C4-2B (cell line): ENCODE results near the gene FAM83F.

Experiments
- CTCF ChIP-seq: fragments of 450-650 bp; conservative IDR thresholded peaks from 2 replicates; pipeline ENCODE4 v1.5.1; 2017; ENCODE audit warnings: mild to moderate bottlenecking
- ZFX ChIP-seq: fragments of 450-650 bp; IDR thresholded peaks from 2 replicates; pipeline ENCODE4 v1.6.1; 2017

GRCh38 chr22:39984746-39985145 lies 10.0 kb upstream of the FAM83F start:
- TF ChIP-seq CTCF (no peak), ZFX (no peak)
